CD4-positive, alpha-beta T cell treated with Interleukin-2 at 100 ng/mL for 4 hours (primary cell): Measurements from ENCODE around the gene PRKACA.
"Not testable (repeated sequence)": the region's sequence is repeated elsewhere in the genome, so short reads cannot be mapped to it uniquely, and the experiment has no call there.

ENCODE experiments used
- DNase-seq: peaks from one replicate; pipeline ENCODE4 v3.0.0-alpha.2; 2020; ENCODE audit warnings: low spot score

Gene PRKACA

GRCh38 chr19:14147797-14148605 lies 30.4 kb upstream of the PRKACA start:
- DNase-seq = peak; percentile 59

- DNase-seq = no peak
Observed at GRCh38 chr19:14146789-14147216, 29.2 kb upstream of the PRKACA start.

DNA sequence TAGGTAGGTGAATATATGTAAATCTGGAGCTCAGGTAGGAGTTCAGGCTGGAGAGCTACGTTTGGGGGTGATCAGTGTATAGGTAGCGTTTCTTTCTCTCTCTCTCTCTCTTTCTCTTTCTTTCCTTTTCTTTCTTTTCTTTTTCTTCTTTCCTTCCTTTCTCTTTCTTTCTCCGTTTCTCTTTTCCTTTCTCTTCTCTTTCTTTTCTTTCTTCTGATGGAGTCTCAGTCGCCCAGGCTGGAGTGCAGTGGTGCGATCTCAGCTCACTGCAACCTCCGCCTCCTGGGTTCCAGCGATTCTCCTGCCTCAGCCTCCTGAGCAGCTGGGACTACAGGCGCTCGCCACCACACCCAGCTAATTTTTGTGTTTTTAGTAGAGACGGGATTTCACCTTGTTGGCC lies 28.6 kb upstream of the PRKACA start:
- not testable (repeated sequence) for DNase-seq

DNA sequence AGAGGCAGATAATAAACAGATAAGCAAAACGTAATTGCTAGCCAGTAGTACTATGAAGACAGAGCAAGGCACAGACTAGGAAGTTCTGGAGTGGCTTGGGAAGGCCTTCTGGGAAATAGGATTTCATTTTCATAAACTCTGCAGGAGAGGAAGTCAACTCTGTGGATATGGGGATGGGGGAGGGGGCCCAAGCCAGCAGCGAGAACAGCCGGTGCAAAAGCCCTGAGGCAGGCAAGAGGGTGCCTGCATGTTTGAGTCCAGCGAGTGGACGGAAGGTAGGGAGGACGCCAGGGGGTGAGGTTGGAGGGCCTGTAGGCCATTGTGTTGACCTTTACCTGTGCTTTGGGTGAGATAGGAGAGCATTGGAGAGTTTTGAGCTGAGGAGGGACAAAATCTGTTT lies 27.8 kb upstream of the PRKACA start:
- no peak for DNase-seq

GRCh38 chr19:14142262-14143190 lies 25.0 kb upstream of the PRKACA start:
- no peak for DNase-seq

DNA sequence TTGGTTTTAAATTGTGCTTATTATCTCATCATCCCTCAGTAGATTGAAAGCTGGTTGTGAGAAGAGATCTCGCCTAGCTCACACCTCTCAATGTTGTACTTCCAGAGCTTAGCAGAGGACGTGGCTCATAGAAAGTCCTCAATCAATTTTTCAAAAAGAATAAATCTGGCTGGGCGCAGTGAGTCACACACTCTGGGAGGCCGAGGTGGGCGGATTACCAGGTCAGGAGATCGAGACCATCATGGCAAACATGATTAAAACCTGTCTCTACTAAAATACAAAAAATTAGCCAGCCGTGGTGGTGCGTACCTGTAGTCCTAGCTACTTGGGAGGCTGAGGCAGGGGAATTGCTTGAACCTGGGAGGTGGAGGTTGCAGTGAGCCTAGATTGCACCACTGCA lies 23.5 kb upstream of the PRKACA start:
- no peak for DNase-seq

DNA sequence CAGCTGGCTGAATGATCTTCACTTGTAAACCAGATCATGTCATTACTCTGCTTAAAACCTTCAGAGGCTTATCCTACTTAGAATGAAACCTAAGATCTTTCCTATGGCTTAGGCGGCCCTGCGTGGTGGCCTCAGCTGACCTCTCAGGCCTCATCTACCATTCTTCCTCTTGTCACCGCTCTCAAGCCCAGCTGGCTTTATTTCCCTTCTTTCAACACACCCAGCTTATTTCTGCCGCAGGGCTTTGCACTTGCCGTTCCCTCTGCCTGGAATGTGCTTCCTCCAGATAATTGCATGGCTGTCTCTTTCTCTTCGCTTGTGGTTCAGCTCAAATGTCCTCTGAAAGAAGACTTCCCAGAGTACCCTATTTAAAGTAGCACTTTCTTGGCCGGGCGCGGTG lies 22.4 kb upstream of the PRKACA start:
- no peak for DNase-seq

- no peak for DNase-seq
Observed at GRCh38 chr19:14138576-14139265, 21.2 kb upstream of the PRKACA start.

GRCh38 chr19:14136509-14137281 lies 19.1 kb upstream of the PRKACA start, which contains the start of gene ASF1B:
TSS of gene ASF1B (minus strand) at chr19:14136589. CDS start at chr19:14136456, 133 bp downstream.
- DNase-seq = peak; percentile 99

- DNase-seq = no peak
Observed at GRCh38 chr19:14135985-14136508, 18.5 kb upstream of the PRKACA start.

- no peak for DNase-seq
Observed at GRCh38 chr19:14135355-14135754, 17.8 kb upstream of the PRKACA start.

- no peak for DNase-seq
Observed at GRCh38 chr19:14127929-14128509, 10.5 kb upstream of the PRKACA start.

DNA sequence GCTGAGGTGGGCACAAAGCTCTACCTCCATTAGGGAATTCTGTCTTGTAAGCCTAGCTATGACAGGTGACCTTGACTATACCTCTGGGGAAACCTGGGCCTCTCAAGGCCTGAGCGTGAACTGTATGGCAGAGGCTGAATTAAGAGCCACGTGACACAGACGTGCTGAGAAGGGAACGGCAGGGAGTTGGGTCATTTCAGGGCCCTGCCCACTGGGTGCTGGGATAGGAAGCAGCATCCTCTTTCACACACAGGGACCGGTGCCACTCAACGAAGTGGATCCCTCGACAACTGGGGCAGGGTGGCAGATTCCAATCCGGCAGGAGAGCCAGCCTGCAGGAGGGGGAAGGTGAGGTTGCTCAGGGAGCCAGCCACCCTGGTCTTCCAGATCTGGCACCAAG lies 9.6 kb upstream of the PRKACA start:
- DNase-seq = no peak

GRCh38 chr19:14122924-14123323 lies 5.4 kb upstream of the PRKACA start:
- no peak for DNase-seq

- no peak for DNase-seq
Observed at GRCh38 chr19:14120497-14120780, 2.9 kb upstream of the PRKACA start.

DNA sequence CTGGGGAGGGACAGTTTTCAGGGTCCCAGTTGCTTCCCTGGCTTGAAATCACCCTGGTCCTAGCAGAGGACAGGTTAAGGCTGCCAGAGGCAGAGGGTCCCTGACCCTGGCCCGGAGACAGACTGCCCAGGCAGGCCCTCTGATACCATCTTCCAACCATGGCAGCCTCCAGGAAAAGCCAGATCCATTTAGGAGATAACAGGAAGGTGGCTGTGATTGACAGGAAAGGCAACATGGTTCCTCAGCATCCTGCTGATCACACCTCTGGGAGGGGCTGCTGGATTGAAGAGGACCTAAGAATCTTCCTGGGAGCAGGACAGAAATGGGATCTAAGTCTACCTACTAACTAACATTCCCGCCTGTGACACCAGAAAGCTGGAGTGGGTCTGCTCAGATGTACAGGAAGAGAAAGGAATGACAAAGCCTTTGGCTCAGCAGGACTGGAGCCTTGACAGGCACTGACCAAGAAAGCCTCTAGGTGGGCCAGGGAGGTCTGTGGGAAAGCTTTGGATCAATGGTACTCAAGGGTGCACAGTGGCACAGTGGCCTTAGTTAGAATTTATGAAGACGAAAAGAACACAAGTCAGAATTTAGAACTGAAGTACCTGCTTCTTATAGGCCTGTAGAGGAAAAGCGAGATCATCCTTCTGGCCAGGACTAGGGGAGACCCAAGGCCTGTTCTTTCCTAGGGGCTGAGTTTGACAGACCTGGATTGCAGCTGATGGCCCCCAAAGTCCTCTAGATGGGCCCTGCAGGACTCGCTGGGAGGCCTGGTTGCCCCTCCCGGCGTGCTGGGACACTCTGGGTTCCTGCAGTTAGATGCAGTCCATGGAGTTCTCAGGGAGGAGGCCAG lies 2.3 kb upstream of the PRKACA start:
- no peak for DNase-seq

DNA sequence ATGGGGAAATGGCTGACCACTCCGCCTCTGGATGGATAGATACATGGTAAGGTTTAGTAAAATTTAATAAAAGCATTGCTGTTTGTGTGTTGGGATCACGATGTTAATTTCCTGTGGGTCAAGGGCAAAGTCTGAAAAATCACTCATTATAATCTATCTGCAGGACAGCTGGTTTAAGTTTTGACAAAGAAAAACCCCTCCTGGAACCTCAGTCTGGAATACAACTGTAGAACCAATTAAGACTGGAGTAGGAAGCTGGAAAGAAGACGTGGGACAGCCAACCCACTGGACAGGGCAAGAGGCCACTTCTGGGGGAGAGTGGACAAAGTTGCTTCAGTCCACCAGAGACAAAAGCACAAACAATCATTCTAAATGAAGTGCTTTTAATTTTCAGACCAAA lies 1.6 kb upstream of the PRKACA start:
- no peak for DNase-seq

GRCh38 chr19:14118165-14119051 lies 846 bp upstream of the PRKACA start:
- DNase-seq = peak; percentile 25

- peak; percentile 1 for DNase-seq
Observed at GRCh38 chr19:14116918-14117578, 514 bp downstream of the PRKACA start.
